Smooth muscle cell of the brain vasculature (primary cell): ENCODE results near the gene RMND1.
"Not testable (repeated sequence)": the region's sequence is repeated elsewhere in the genome, so short reads cannot be mapped to it uniquely, and the experiment has no call there.

ENCODE experiments used
- DNase-seq: peaks from one replicate; pipeline ENCODE4 v3.0.0-alpha.2; 2012; ENCODE audit warnings: low read depth, low spot score

RMND1 gene

GRCh38 chr6:151385177-151385576 is 66.7 kb downstream of the RMND1 start:
- DNase-seq: no peak

- DNase-seq: no peak
Measured at GRCh38 chr6:151384151-151384550, 67.8 kb downstream of the RMND1 start.

GRCh38 chr6:151382631-151383030 is 69.3 kb downstream of the RMND1 start:
- not testable (repeated sequence) for DNase-seq

GRCh38 chr6:151381722-151382121 is 70.2 kb downstream of the RMND1 start:
- DNase-seq: no peak

- no peak for DNase-seq
Measured at GRCh38 chr6:151380848-151381205, 71.1 kb downstream of the RMND1 start.

- DNase-seq: no peak
Measured at GRCh38 chr6:151379933-151380847, 71.7 kb downstream of the RMND1 start.

GRCh38 chr6:151377095-151377494 is 74.8 kb downstream of the RMND1 start:
- no peak for DNase-seq

GRCh38 chr6:151376440-151376839 is 75.5 kb downstream of the RMND1 start:
- no peak for DNase-seq

- no peak for DNase-seq
Measured at GRCh38 chr6:151375833-151376232, 76.1 kb downstream of the RMND1 start.

- DNase-seq: no peak
Measured at GRCh38 chr6:151374036-151374683, 77.8 kb downstream of the RMND1 start.

- DNase-seq: no peak
Measured at GRCh38 chr6:151372164-151372563, 79.8 kb downstream of the RMND1 start.

GRCh38 chr6:151370509-151371078 is 81.3 kb downstream of the RMND1 start:
- DNase-seq: no peak

- no peak for DNase-seq
Measured at GRCh38 chr6:151365233-151365632, 86.7 kb downstream of the RMND1 start.

- DNase-seq: no peak
Measured at GRCh38 chr6:151359486-151359885, 92.4 kb downstream of the RMND1 start.

- DNase-seq: no peak
Measured at GRCh38 chr6:151358475-151358874, 93.5 kb downstream of the RMND1 start.

GRCh38 chr6:151357758-151358436 is 94.0 kb downstream of the RMND1 start:
- no peak for DNase-seq

- not testable (repeated sequence) for DNase-seq
Measured at GRCh38 chr6:151356983-151357382, 94.9 kb downstream of the RMND1 start.
